Mucosa of rectum (tissue), 2 donors: ENCODE data around the gene VPS13C.

Experiments
- H3K27ac ChIP-seq, 2 donors: one replicate each; pipeline ENCODE4 v1.7.0; 2013; ENCODE audit warnings: inconsistent platforms in 2 of 2, low read depth in 2 of 2, low read length in 2 of 2
- H3K27me3 ChIP-seq, 2 donors: one replicate each; pipeline ENCODE4 v1.7.0; 2013; ENCODE audit warnings: low read length in 2 of 2; ENCODE audit not compliant: control insufficient read depth in 2 of 2, insufficient read depth in 2 of 2
- H3K36me3 ChIP-seq, 2 donors: one replicate each; pipeline ENCODE4 v1.7.0; 2013; ENCODE audit warnings: low read length in 2 of 2; ENCODE audit not compliant: control insufficient read depth in 2 of 2, insufficient read depth in 2 of 2
- H3K4me1 ChIP-seq, 2 donors: one replicate each; pipeline ENCODE4 v1.7.0; 2013; ENCODE audit warnings: low read length in 2 of 2, mild to moderate bottlenecking in 1 of 2; ENCODE audit not compliant: control insufficient read depth in 2 of 2, insufficient read depth in 2 of 2
- H3K4me3 ChIP-seq, 2 donors: one replicate each; pipeline ENCODE4 v1.7.0; 2013; ENCODE audit warnings: low read length in 2 of 2
- H3K9ac ChIP-seq, 2 donors: one replicate each; pipeline ENCODE4 v1.7.0; 2013; ENCODE audit warnings: low read length in 2 of 2, low read depth in 1 of 2, mild to moderate bottlenecking in 1 of 2
- H3K9me3 ChIP-seq, 2 donors: one replicate each; pipeline ENCODE4 v1.7.0; 2013; ENCODE audit warnings: low read length in 2 of 2; ENCODE audit not compliant: control insufficient read depth in 2 of 2
- donor health status: healthy.
- donor health status: Normal muscosa, but diverticular disease.

The VPS13C gene

DNA sequence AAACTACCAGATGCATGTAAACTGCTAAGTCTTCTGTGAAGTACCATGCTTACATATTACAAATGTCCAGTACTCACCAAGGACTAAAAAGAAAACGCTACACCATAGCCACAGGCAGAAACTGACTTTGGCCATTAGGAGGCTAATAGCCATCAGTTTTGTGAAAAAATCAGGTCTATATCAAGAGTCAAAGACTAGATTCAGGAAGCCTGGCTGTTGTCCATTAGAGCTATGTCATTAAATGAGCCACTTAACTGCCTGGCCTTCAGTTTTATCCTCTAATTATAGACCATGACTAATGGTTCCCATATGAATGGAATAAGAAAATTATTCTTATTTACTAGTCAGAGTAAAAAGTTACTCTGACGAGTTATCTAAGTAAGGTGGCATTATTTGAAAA lies 144.1 kb downstream of the VPS13C start:
- H3K4me3 ChIP-seq = no peak overlapping the region
- H3K36me3 ChIP-seq = peaks cover 49 to 57% of the 10 kb centered on the region in 2 donors
- H3K4me1 ChIP-seq = no peaks in the 10 kb centered on the region
- H3K9me3 ChIP-seq = no peaks in the 10 kb centered on the region
- H3K9ac ChIP-seq = no peak overlapping the region
- no peaks in the 10 kb centered on the region for H3K27me3 ChIP-seq
- no peak overlapping the region for H3K27ac ChIP-seq

DNA sequence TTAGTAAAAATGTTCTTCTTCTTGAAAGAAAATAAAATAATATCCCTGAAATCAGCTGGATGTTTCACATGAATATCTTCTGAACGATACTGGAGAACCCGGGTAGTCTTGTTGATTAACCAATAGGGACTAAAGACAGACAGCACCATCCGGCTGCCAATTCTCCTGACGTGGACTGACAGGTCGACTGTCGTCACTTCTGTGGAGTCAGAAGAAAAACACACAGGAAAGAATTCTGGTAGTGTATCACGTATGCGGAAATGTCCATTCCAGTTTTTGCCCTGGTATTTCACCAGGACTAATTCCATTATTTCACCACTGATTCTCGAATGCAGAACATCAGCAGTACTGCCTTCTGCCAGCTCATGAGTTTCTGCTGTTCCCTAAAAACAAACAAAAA lies 144.6 kb downstream of the VPS13C start:
- H3K4me1 ChIP-seq = no peaks in the 10 kb centered on the region
- H3K4me3 ChIP-seq = no peak overlapping the region
- H3K27ac ChIP-seq = no peak overlapping the region
- no peaks in the 10 kb centered on the region for H3K27me3 ChIP-seq
- H3K36me3 ChIP-seq = peaks cover 46 to 52% of the 10 kb centered on the region in 2 donors
- no peak overlapping the region for H3K9ac ChIP-seq
- no peaks in the 10 kb centered on the region for H3K9me3 ChIP-seq

GRCh38 chr15:61910839-61911369 lies 149.3 kb downstream of the VPS13C start:
- H3K4me1 ChIP-seq = no peaks in the 10 kb centered on the region
- no peaks in the 10 kb centered on the region for H3K27me3 ChIP-seq
- H3K4me3 ChIP-seq = no peak overlapping the region
- no peak overlapping the region for H3K9ac ChIP-seq
- peaks cover 39 to 48% of the 10 kb centered on the region in 2 donors for H3K36me3 ChIP-seq
- no peak overlapping the region for H3K27ac ChIP-seq
- no peaks in the 10 kb centered on the region for H3K9me3 ChIP-seq

DNA sequence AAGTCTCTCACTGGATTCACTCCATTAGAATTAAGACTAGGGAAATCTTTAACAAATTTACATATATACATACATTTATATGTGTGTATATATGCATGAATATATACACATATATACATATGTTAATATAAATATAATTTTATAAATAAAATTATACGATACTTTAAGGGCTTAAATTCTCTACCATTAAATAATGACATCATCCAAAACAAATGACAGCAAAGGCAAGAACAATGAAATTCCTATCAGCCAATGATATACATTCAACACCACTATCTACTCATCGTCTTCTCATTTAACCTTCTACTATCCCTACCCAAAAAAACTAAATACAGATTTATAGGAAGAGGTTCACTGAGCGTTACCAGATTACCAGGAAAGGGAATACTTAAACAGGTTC lies 152.0 kb downstream of the VPS13C start:
- H3K9me3 ChIP-seq = no peaks in the 10 kb centered on the region
- no peak overlapping the region for H3K27ac ChIP-seq
- no peak overlapping the region for H3K9ac ChIP-seq
- H3K4me3 ChIP-seq = no peak overlapping the region
- no peaks in the 10 kb centered on the region for H3K27me3 ChIP-seq
- peaks cover 19 to 37% of the 10 kb centered on the region in 2 donors for H3K36me3 ChIP-seq
- H3K4me1 ChIP-seq = no peaks in the 10 kb centered on the region

- Histone ChIP-seq H3K9me3 (no peaks in the 10 kb centered on the region), H3K4me1 (no peaks in the 10 kb centered on the region), H3K4me3 (no peak overlapping the region), H3K36me3 (peaks cover 16 to 35% of the 10 kb centered on the region in 2 donors), H3K27me3 (no peaks in the 10 kb centered on the region), H3K27ac (no peak overlapping the region), H3K9ac (no peak overlapping the region)
These were observed 152.5 kb downstream of the VPS13C start for GRCh38 chr15:61907753-61908086.

- H3K9me3 ChIP-seq = no peaks in the 10 kb centered on the region
- no peak overlapping the region for H3K27ac ChIP-seq
- no peaks in the 10 kb centered on the region for H3K4me1 ChIP-seq
- H3K27me3 ChIP-seq = no peaks in the 10 kb centered on the region
- H3K4me3 ChIP-seq = no peak overlapping the region
- H3K9ac ChIP-seq = no peak overlapping the region
- peaks cover 16 to 37% of the 10 kb centered on the region in 2 donors for H3K36me3 ChIP-seq
These were observed 153.1 kb downstream of the VPS13C start for GRCh38 chr15:61906961-61907752.

- H3K36me3 ChIP-seq = peaks cover 15 to 24% of the 10 kb centered on the region in 2 donors
- no peaks in the 10 kb centered on the region for H3K27me3 ChIP-seq
- no peak overlapping the region for H3K4me3 ChIP-seq
- no peak overlapping the region for H3K9ac ChIP-seq
- peaks cover 5 to 8% of the 10 kb centered on the region in 2 donors for H3K9me3 ChIP-seq
- H3K4me1 ChIP-seq = no peaks in the 10 kb centered on the region
- no peak overlapping the region for H3K27ac ChIP-seq
These were observed 167.1 kb downstream of the VPS13C start for GRCh38 chr15:61893146-61893545.

- Histone ChIP-seq H3K9me3 (peaks cover 5 to 8% of the 10 kb centered on the region in 2 donors), H3K27me3 (no peaks in the 10 kb centered on the region), H3K4me3 (no peak overlapping the region), H3K9ac (no peak overlapping the region), H3K27ac (no peak overlapping the region), H3K36me3 (peaks cover 15 to 24% of the 10 kb centered on the region in 2 donors), H3K4me1 (no peaks in the 10 kb centered on the region)
These were observed 168.1 kb downstream of the VPS13C start for GRCh38 chr15:61892140-61892539.

- H3K4me1 ChIP-seq = no peaks in the 10 kb centered on the region
- H3K9ac ChIP-seq = no peak overlapping the region
- H3K27ac ChIP-seq = no peak overlapping the region
- H3K27me3 ChIP-seq = no peaks in the 10 kb centered on the region
- H3K9me3 ChIP-seq = peaks cover 5 to 8% of the 10 kb centered on the region in 2 donors
- no peak overlapping the region for H3K4me3 ChIP-seq
- peaks cover 12 to 22% of the 10 kb centered on the region in 2 donors for H3K36me3 ChIP-seq
These were observed 170.1 kb downstream of the VPS13C start for GRCh38 chr15:61890106-61890505.

DNA sequence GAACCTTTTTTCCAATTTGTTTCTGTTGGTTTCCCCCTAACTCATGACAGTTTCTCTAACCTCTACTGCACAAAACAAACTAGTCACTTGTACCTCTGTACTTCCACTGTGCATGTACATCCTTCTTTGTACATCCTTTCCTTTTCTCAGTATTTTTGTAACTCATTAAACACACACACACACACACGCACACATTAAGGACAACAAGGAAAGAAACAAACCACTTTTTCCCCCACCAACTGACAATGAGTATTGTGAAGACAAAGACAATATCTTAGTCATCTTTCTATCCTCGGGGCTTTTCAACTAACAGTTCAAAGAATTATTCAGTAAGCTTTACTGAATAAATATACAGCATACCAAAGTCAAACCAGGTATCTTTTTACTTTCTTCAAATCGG lies 170.5 kb downstream of the VPS13C start:
- Histone ChIP-seq H3K27ac (no peak overlapping the region), H3K4me1 (no peaks in the 10 kb centered on the region), H3K36me3 (peaks cover 12 to 21% of the 10 kb centered on the region in 2 donors), H3K9me3 (peaks cover 5 to 8% of the 10 kb centered on the region in 2 donors), H3K9ac (no peak overlapping the region), H3K27me3 (no peaks in the 10 kb centered on the region), H3K4me3 (no peak overlapping the region)
